K562 (cell line): ENCODE results near the gene ZIC2. TPM values are rescaled to one million over a fixed set of nuclear protein-coding genes. Genes with fewer than 3 reads are reported as not detected.
A peak's percentile ranks its signal among the peaks of the same experiment; 100 is the strongest.

ENCODE experiments used
- ATF7 ChIP-seq: fragments of 450-650 bp; IDR thresholded peaks from 2 replicates; pipeline ENCODE4 v1.7.1; 2014; ENCODE audit warnings: mild to moderate bottlenecking, moderate library complexity
- CTCF ChIP-seq, 3 experiments: IDR thresholded peaks in 2 of 3; conservative IDR thresholded peaks in 1 of 3; 2 replicates each; pipeline ENCODE4 v1.5.1; 2011 to 2012; ENCODE audit warnings: low read length in 3 of 3, mild to moderate bottlenecking in 3 of 3, control low read depth in 2 of 3, improper control_type of control experiment in 1 of 3, inconsistent platforms in 1 of 3, low read depth in 1 of 3, mixed read lengths in 1 of 3, moderate library complexity in 1 of 3; ENCODE audit not compliant: insufficient read depth in 2 of 3
- EP400 ChIP-seq: fragments of 450-650 bp; IDR thresholded peaks from 2 replicates; pipeline ENCODE4 v1.6.1; 2017; ENCODE audit warnings: antibody characterized with exemption, mild to moderate bottlenecking, moderate library complexity
- ESRRA ChIP-seq: fragments of 450-650 bp; IDR thresholded peaks from 2 replicates; pipeline ENCODE4 v1.6.1; 2014; ENCODE audit warnings: low read depth, mild to moderate bottlenecking, moderate library complexity, borderline replicate concordance
- EZH2 ChIP-seq: IDR thresholded peaks from 2 replicates; pipeline ENCODE4 v1.6.1; 2012; ENCODE audit warnings: low read depth, mild to moderate bottlenecking, inconsistent platforms, low read length, borderline replicate concordance
- FIP1L1 ChIP-seq: fragments of 200-400 bp; formaldehyde crosslinking; IDR thresholded peaks from 2 replicates; pipeline ENCODE4 v1.6.1; 2018; ENCODE audit warnings: mild to moderate bottlenecking, low read depth, low read length; ENCODE audit not compliant: poor library complexity, severe bottlenecking
- FOXA1 ChIP-seq: fragments of 450-650 bp; IDR thresholded peaks from 2 replicates; pipeline ENCODE4 v1.6.1; 2016; ENCODE audit warnings: mild to moderate bottlenecking, borderline replicate concordance
- HNRNPK ChIP-seq: fragments of 200-400 bp; formaldehyde crosslinking; IDR thresholded peaks from one replicate; pipeline ENCODE4 v1.6.1; 2018; ENCODE audit warnings: mild to moderate bottlenecking, low read depth, low read length; ENCODE audit not compliant: poor library complexity, severe bottlenecking
- ILK ChIP-seq: fragments of 450-650 bp; IDR thresholded peaks from 2 replicates; pipeline ENCODE4 v1.6.1; 2016; ENCODE audit warnings: missing genetic modification characterization, low read depth, mild to moderate bottlenecking, missing compliant biosample characterization, moderate library complexity, borderline replicate concordance
- KDM5B ChIP-seq: fragments of 200-600 bp; sonication (generic); IDR thresholded peaks from 2 replicates; pipeline ENCODE4 v1.6.1; 2012; ENCODE audit warnings: low read depth, mild to moderate bottlenecking, moderate library complexity, low read length, control low read depth, inconsistent platforms; ENCODE audit not compliant: insufficient replicate concordance
- MIER1 ChIP-seq: fragments of 450-650 bp; IDR thresholded peaks from 2 replicates; pipeline ENCODE4 v1.6.1; 2016; ENCODE audit warnings: antibody characterized with exemption, mild to moderate bottlenecking, low read depth
- PCBP1 ChIP-seq: fragments of 200-400 bp; formaldehyde crosslinking; IDR thresholded peaks from 2 replicates; pipeline ENCODE4 v1.6.1; 2018; ENCODE audit warnings: mild to moderate bottlenecking, low read depth, low read length; ENCODE audit not compliant: poor library complexity, severe bottlenecking
- PHF8 ChIP-seq: fragments of 200-600 bp; sonication (generic); IDR thresholded peaks from 2 replicates; pipeline ENCODE4 v1.6.1; 2012; ENCODE audit warnings: mixed run types, mild to moderate bottlenecking, inconsistent platforms, low read length, moderate library complexity, borderline replicate concordance
- POLR2AphosphoS5 ChIP-seq: IDR thresholded peaks from 2 replicates; pipeline ENCODE4 v1.6.1; 2011; ENCODE audit warnings: mild to moderate bottlenecking, low read depth, low read length, moderate library complexity; ENCODE audit not compliant: control insufficient read depth, insufficient read depth
- PPARD ChIP-seq: fragments of 250-450 bp; sonication (Bioruptor Pico); IDR thresholded peaks from 2 replicates; pipeline ENCODE4 v1.8.0; 2022; ENCODE audit warnings: inconsistent platforms, mild to moderate bottlenecking, moderate library complexity
- RNF2 ChIP-seq: sonication (generic); IDR thresholded peaks from 2 replicates; pipeline ENCODE4 v1.6.1; 2016
- SUPT5H ChIP-seq: fragments of 450-650 bp; IDR thresholded peaks from 2 replicates; pipeline ENCODE4 v1.6.1; 2016
- TFAP4 ChIP-seq: sonication (generic); formaldehyde crosslinking; IDR thresholded peaks from 2 replicates; pipeline ENCODE4 v1.8.0; 2022; ENCODE audit warnings: missing genetic modification reagents, mild to moderate bottlenecking, moderate library complexity, borderline replicate concordance
- YY1 ChIP-seq, 3 experiments: IDR thresholded peaks; 2 replicates each; pipeline ENCODE4 v1.6.1; 2011; ENCODE audit warnings: low read length in 2 of 3, mild to moderate bottlenecking in 2 of 3, moderate library complexity in 2 of 3, borderline replicate concordance in 1 of 3, control low read depth in 1 of 3, low read depth in 1 of 3; ENCODE audit not compliant: insufficient read depth in 3 of 3, insufficient replicate concordance in 2 of 3, control insufficient read depth in 1 of 3, insufficient read length in 1 of 3; ENCODE audit errors: extremely low read depth in 1 of 3
- ZBTB1 ChIP-seq: sonication (generic); formaldehyde crosslinking; IDR thresholded peaks from 2 replicates; pipeline ENCODE4 v1.8.1; 2023; ENCODE audit warnings: missing genetic modification reagents, low read depth, mild to moderate bottlenecking, borderline replicate concordance
- ZBTB7A ChIP-seq: IDR thresholded peaks from 2 replicates; pipeline ENCODE4 v1.6.1; 2011; ENCODE audit warnings: low read depth, mild to moderate bottlenecking, low read length, moderate library complexity, borderline replicate concordance; ENCODE audit not compliant: control insufficient read depth
- ZNF239 ChIP-seq: fragments of 250-450 bp; sonication (Bioruptor Pico); IDR thresholded peaks from 2 replicates; pipeline ENCODE4 v1.4.0; 2020; ENCODE audit warnings: mild to moderate bottlenecking
- ZNF764 ChIP-seq: fragments of 250-450 bp; sonication (Bioruptor Pico); IDR thresholded peaks from 2 replicates; pipeline ENCODE4 v1.4.0; 2020; ENCODE audit warnings: low read depth, mild to moderate bottlenecking, moderate library complexity
- polyA plus RNA-seq, 8 experiments: library from polyadenylated mRNA; depleted of rRNA in 4 of 8; stranded (reverse) in 5 of 8; unstranded in 3 of 8; fragments of >200 nt; fragmentation: Nextera tagmentation in 2 of 8; fragmentation: Illumina TruSeq in 1 of 8; extraction: Ambion mirVana in 2 of 8; extraction: Trizol in 1 of 8; gene quantifications; 2 replicates each; pipeline versions ENCODE4 v1.2.1 to v1.2.3, GENCODE V29; 2011 to 2014; ENCODE audit warnings: inconsistent platforms in 1 of 8, missing spikeins in 1 of 8
- total RNA-seq, 7 experiments: library from RNA; depleted of rRNA in 6 of 7; stranded (reverse); fragments of >200 nt in 6 of 7; fragmentation: Illumina TruSeq in 2 of 7; extraction: Trizol in 2 of 7; gene quantifications; 2 replicates each; pipeline versions ENCODE4 v1.2.1 to v1.2.3, GENCODE V29; 2011 to 2021; ENCODE audit warnings: low replicate concordance in 1 of 7

The ZIC2 gene
- total and polyA plus RNA-seq, 9 of the 15 experiments (the other 6 are each of a cell fraction or from before 2014, with no cell fraction given) = 1.8 to 18.0 (median 4.5) TPM

GRCh38 chr13:99980824-99981734, 505 bp upstream of the ZIC2 start (continued):
- TF ChIP-seq ZBTB7A (peak; percentile 96; the same call in 1 of the 2 replicates), ESRRA (peak; percentile 43; the same call in 1 of the 2 replicates), PPARD (no peak), CTCF (IDR thresholded peaks at IDR 0.05 in 2 of 3, conservative IDR thresholded peaks at IDR 0.05 in 1 of 3; ENCODE audit: insufficient read depth in 2 of 3, low read depth in 1 of 3, low read length in 3 of 3) (no peak), FIP1L1 (peak; percentile 21), ZNF239 (no peak), ATF7 (peak; percentile 16; the same call in 1 of the 2 replicates), PCBP1 (peak; percentile 64), ILK (no peak), POLR2AphosphoS5 (peak; percentile 57; the same call in 1 of the 2 replicates), YY1 (IDR thresholded peaks at IDR 0.05; ENCODE audit: borderline replicate concordance in 1 of 3, control insufficient read depth in 1 of 3, extremely low read depth in 1 of 3, insufficient read depth in 3 of 3, insufficient read length in 1 of 3, insufficient replicate concordance in 2 of 3, low read depth in 1 of 3, low read length in 2 of 3) (peak in 1 of 3 experiments; percentile 23), KDM5B (peak; percentile 48), SUPT5H (0 out of 2 replicates have a peak, but pooled peaks have one; percentile 40), ZBTB1 (no peak; the same call in 1 of the 2 replicates), PHF8 (peak; percentile 61; the same call in 1 of the 2 replicates), EZH2 (no peak), RNF2 (0 out of 2 replicates have a peak, but pooled peaks have one; percentile 11), MIER1 (no peak), TFAP4 (0 out of 2 replicates have a peak, but pooled peaks have one; percentile 25), FOXA1 (no peak), HNRNPK (peak; percentile 60), EP400 (peak; percentile 65; the same call in 1 of the 2 replicates), ZNF764 (CRISPR knock-in tag) (no peak)
